ENCODE results near the gene ATF4.

Gene ATF4

GRCh38 chr22:39481595-39481994 lies 38.8 kb upstream of the ATF4 start:
- no peak for TF ChIP-seq GATA1 (IDR thresholded peaks at IDR 0.05; ENCODE audit: low read depth, low read length)
- TF ChIP-seq POLR2A (IDR thresholded peaks at IDR 0.05; ENCODE audit: low read length), result no peak
- DNase-seq, result no peak

GRCh38 chr22:39482768-39483167 lies 37.6 kb upstream of the ATF4 start:
- TF ChIP-seq POLR2A (IDR thresholded peaks at IDR 0.05; ENCODE audit: low read length), result no peak
- TF ChIP-seq GATA1 (IDR thresholded peaks at IDR 0.05; ENCODE audit: low read depth, low read length), result no peak
- DNase-seq, result no peak

- DNase-seq, result peak; percentile 31 to 42
- TF ChIP-seq POLR2A (IDR thresholded peaks at IDR 0.05; ENCODE audit: low read length) (no peak), GATA1 (IDR thresholded peaks at IDR 0.05; ENCODE audit: low read depth, low read length) (no peak)
These were observed 33.2 kb upstream of the ATF4 start for GRCh38 chr22:39486951-39487825.

- no peak for DNase-seq
- TF ChIP-seq GATA1 (IDR thresholded peaks at IDR 0.05; ENCODE audit: low read depth, low read length), result no peak
- TF ChIP-seq POLR2A (IDR thresholded peaks at IDR 0.05; ENCODE audit: low read length), result no peak
These were observed 32.4 kb upstream of the ATF4 start for GRCh38 chr22:39487826-39488520.

GRCh38 chr22:39488563-39489083 lies 31.7 kb upstream of the ATF4 start:
- DNase-seq, result peak; percentile 73 to 81
- TF ChIP-seq POLR2A (IDR thresholded peaks at IDR 0.05; ENCODE audit: low read length), result no peak
- no peak for TF ChIP-seq GATA1 (IDR thresholded peaks at IDR 0.05; ENCODE audit: low read depth, low read length)

- TF ChIP-seq POLR2A (IDR thresholded peaks at IDR 0.05; ENCODE audit: low read length), result no peak
- no peak for TF ChIP-seq GATA1 (IDR thresholded peaks at IDR 0.05; ENCODE audit: low read depth, low read length)
These were observed 31.0 kb upstream of the ATF4 start for GRCh38 chr22:39489094-39490068.

GRCh38 chr22:39490135-39490798 lies 30.1 kb upstream of the ATF4 start:
- peak; percentile 87 to 91 for DNase-seq
- TF ChIP-seq POLR2A (IDR thresholded peaks at IDR 0.05; ENCODE audit: low read length), result no peak
- no peak for TF ChIP-seq GATA1 (IDR thresholded peaks at IDR 0.05; ENCODE audit: low read depth, low read length)

More at GRCh38 chr22:39489094-39490068, 31.0 kb upstream of the ATF4 start:
- no peak for DNase-seq

GRCh38 chr22:39490966-39491680 lies 29.2 kb upstream of the ATF4 start:
- no peak for DNase-seq
- TF ChIP-seq GATA1 (IDR thresholded peaks at IDR 0.05; ENCODE audit: low read depth, low read length) (no peak), POLR2A (IDR thresholded peaks at IDR 0.05; ENCODE audit: low read length) (no peak)

GRCh38 chr22:39491696-39492095 lies 28.7 kb upstream of the ATF4 start:
- TF ChIP-seq POLR2A (IDR thresholded peaks at IDR 0.05; ENCODE audit: low read length), result no peak
- TF ChIP-seq GATA1 (IDR thresholded peaks at IDR 0.05; ENCODE audit: low read depth, low read length), result no peak
- DNase-seq, result no peak

- no peak for TF ChIP-seq POLR2A (IDR thresholded peaks at IDR 0.05; ENCODE audit: low read length)
- TF ChIP-seq GATA1 (IDR thresholded peaks at IDR 0.05; ENCODE audit: low read depth, low read length), result no peak
- DNase-seq, result no peak
These were observed 28.2 kb upstream of the ATF4 start for GRCh38 chr22:39492186-39492585.

- no peak for TF ChIP-seq POLR2A (IDR thresholded peaks at IDR 0.05; ENCODE audit: low read length)
- TF ChIP-seq GATA1 (IDR thresholded peaks at IDR 0.05; ENCODE audit: low read depth, low read length), result no peak
- no peak for DNase-seq
These were observed 26.6 kb upstream of the ATF4 start for GRCh38 chr22:39493759-39494158.

GRCh38 chr22:39494471-39495120 lies 25.8 kb upstream of the ATF4 start:
- DNase-seq, result no peak
- TF ChIP-seq GATA1 (IDR thresholded peaks at IDR 0.05; ENCODE audit: low read depth, low read length) (no peak), POLR2A (IDR thresholded peaks at IDR 0.05; ENCODE audit: low read length) (no peak)

All from erythroblast (primary cell).